ENCODE data around the gene EMILIN2. TPM values are rescaled to one million over a fixed set of nuclear protein-coding genes. Genes with fewer than 3 reads are reported as not detected.
"Not testable (repeated sequence)": the region's sequence is repeated elsewhere in the genome, so short reads cannot be mapped to it uniquely, and the experiment has no call there.

Gene EMILIN2
- total RNA-seq, 1 experiment from 2014 or later: 2.3 TPM

GRCh38 chr18:2848247-2849246, 1.7 kb downstream of the EMILIN2 start:
- H3K9me2 ChIP-seq (replicated peaks; ENCODE audit: insufficient read depth, low read length): no peaks in the 10 kb centered on the region
- peak overlapping the region; percentile 53 for H3K4me3 ChIP-seq (ENCODE audit: low read length)
- no peak overlapping the region for H3K27ac ChIP-seq (ENCODE audit: low read length)
- no peaks in the 10 kb centered on the region for H3K9me3 ChIP-seq (ENCODE audit: low read length)
- no peaks in the 10 kb centered on the region for H3K79me2 ChIP-seq (ENCODE audit: low read length)
- H3K4me2 ChIP-seq (ENCODE audit: low read depth, low read length, poor library complexity, severe bottlenecking): peak overlapping the region; percentile 70
- peak; percentile 53 for DNase-seq
- peaks cover 7% of the 10 kb centered on the region; the same call in 1 of the 2 replicates for H3K27me3 ChIP-seq (ENCODE audit: low read length)
- no peaks in the 10 kb centered on the region for H3K36me3 ChIP-seq (ENCODE audit: insufficient read depth, low read length)
- no peak overlapping the region for H3K9ac ChIP-seq (ENCODE audit: low read length)
- H3K4me1 ChIP-seq (ENCODE audit: low read length): peaks cover 38% of the 10 kb centered on the region
- H2AFZ ChIP-seq (ENCODE audit: low read length): no peak overlapping the region
- no peaks in the 10 kb centered on the region for H4K20me1 ChIP-seq (ENCODE audit: insufficient read depth, low read depth, low read length)

DNA sequence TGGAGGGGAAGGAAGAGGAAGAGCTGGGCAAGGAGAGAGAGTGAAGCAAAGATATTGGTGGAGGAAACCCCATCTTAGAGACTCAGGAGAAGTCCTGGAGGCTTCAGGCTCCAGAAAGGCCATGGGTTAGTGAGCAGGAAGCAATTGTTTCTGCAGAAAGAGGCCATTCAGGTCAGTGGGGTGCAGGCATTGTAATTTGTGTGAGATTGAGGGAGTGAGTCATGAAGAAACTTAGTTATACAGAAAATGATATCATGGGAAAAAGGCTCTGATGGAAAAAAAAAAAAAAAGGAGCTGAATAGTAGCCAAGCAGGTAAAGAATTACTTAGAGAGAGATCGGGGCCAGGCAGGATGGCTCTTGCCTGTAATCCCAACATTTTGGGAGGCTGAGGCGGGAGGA, 4.0 kb downstream of the EMILIN2 start:
- Histone ChIP-seq H3K27ac (ENCODE audit: low read length) (no peak overlapping the region), H3K4me2 (ENCODE audit: low read depth, low read length, poor library complexity, severe bottlenecking) (no peak overlapping the region), H3K4me3 (ENCODE audit: low read length) (no peak overlapping the region), H3K27me3 (ENCODE audit: low read length) (peaks cover 5% of the 10 kb centered on the region; the same call in 1 of the 2 replicates), H3K36me3 (ENCODE audit: insufficient read depth, low read length) (no peaks in the 10 kb centered on the region), H3K79me2 (ENCODE audit: low read length) (no peaks in the 10 kb centered on the region), H3K9me2 (replicated peaks; ENCODE audit: insufficient read depth, low read length) (no peaks in the 10 kb centered on the region), H3K9ac (ENCODE audit: low read length) (no peak overlapping the region), H3K4me1 (ENCODE audit: low read length) (peaks cover 27% of the 10 kb centered on the region), H2AFZ (ENCODE audit: low read length) (no peak overlapping the region), H4K20me1 (ENCODE audit: insufficient read depth, low read depth, low read length) (no peaks in the 10 kb centered on the region), H3K9me3 (ENCODE audit: low read length) (no peaks in the 10 kb centered on the region)
- DNase-seq: no peak

GRCh38 chr18:2851771-2852170, 5.0 kb downstream of the EMILIN2 start:
- no peak overlapping the region for H2AFZ ChIP-seq (ENCODE audit: low read length)
- no peaks in the 10 kb centered on the region for H3K79me2 ChIP-seq (ENCODE audit: low read length)
- DNase-seq: no peak
- H3K4me1 ChIP-seq (ENCODE audit: low read length): peaks cover 18% of the 10 kb centered on the region
- no peak overlapping the region for H3K27ac ChIP-seq (ENCODE audit: low read length)
- H4K20me1 ChIP-seq (ENCODE audit: insufficient read depth, low read depth, low read length): no peaks in the 10 kb centered on the region
- peaks cover 5% of the 10 kb centered on the region; the same call in 1 of the 2 replicates for H3K27me3 ChIP-seq (ENCODE audit: low read length)
- no peak overlapping the region for H3K9ac ChIP-seq (ENCODE audit: low read length)
- no peaks in the 10 kb centered on the region for H3K9me2 ChIP-seq (replicated peaks; ENCODE audit: insufficient read depth, low read length)
- H3K36me3 ChIP-seq (ENCODE audit: insufficient read depth, low read length): no peaks in the 10 kb centered on the region
- H3K4me3 ChIP-seq (ENCODE audit: low read length): no peak overlapping the region
- H3K9me3 ChIP-seq (ENCODE audit: low read length): no peaks in the 10 kb centered on the region
- H3K4me2 ChIP-seq (ENCODE audit: low read depth, low read length, poor library complexity, severe bottlenecking): no peak overlapping the region

DNA sequence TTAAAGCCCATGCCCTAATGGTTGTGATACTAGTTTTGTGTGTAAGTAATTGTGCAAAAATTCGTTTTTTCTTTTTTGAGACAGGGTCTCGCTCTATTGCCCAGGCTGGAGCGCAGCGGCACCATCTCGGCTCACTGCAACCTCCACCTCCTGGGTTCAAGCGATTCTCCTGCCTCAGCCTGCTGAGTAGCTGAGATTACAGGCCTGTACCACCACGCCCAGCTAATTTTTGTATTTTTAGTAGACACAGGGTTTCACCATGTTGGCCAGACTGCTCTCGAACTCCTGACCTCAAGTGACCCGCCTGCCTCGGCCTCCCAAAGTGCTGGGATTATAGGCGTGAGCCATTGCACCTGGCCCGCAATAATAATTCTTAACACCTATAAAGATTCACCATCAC, 5.7 kb downstream of the EMILIN2 start:
- not testable (repeated sequence) for H2AFZ ChIP-seq (ENCODE audit: low read length); H3K9me2 ChIP-seq (replicated peaks; ENCODE audit: insufficient read depth, low read length); H3K9ac ChIP-seq (ENCODE audit: low read length); H4K20me1 ChIP-seq (ENCODE audit: insufficient read depth, low read depth, low read length); H3K4me3 ChIP-seq (ENCODE audit: low read length); H3K27me3 ChIP-seq (ENCODE audit: low read length); DNase-seq; H3K36me3 ChIP-seq (ENCODE audit: insufficient read depth, low read length); H3K4me2 ChIP-seq (ENCODE audit: low read depth, low read length, poor library complexity, severe bottlenecking); H3K9me3 ChIP-seq (ENCODE audit: low read length); H3K27ac ChIP-seq (ENCODE audit: low read length); H3K79me2 ChIP-seq (ENCODE audit: low read length)
- H3K4me1 ChIP-seq (ENCODE audit: low read length): peaks cover 13% of the 10 kb centered on the region

DNA sequence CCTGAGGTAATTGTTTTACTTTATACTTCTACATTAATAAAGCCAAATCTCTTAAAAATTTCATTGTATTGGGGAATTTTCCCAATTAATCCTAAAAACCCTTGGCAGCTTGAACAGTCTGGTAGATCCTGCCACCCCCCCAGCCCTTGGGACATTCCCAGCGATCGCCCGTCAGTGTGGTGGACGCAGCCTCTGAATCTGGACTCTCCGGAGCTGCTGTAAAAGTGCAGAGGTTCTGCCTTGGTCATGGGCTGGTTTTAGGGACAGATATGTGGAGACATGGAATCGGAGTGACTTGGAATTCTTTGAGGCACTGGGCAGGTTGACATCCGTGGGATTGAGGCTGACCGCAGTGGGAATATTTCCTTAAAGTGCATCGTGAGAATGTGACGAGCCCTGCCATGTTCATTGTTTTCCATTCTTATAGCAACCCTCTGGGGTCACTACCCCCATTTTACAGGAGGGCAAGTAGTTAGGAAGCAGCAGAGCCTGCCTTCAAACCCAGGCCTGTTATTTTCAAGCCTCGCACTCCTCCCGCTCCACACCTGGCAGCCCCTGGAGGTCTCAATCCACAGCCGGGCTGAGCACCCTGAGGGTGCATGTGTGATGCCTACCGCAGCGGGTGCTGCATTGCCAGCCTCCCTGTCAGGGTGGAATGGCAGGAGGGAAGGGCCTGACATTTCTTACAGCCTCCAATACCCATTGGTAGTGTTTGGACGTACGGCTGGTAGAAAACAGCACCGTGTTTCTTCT, 6.5 kb downstream of the EMILIN2 start:
- Histone ChIP-seq H3K4me3 (ENCODE audit: low read length) (no peak overlapping the region), H2AFZ (ENCODE audit: low read length) (no peak overlapping the region), H3K9me3 (ENCODE audit: low read length) (no peaks in the 10 kb centered on the region), H4K20me1 (ENCODE audit: insufficient read depth, low read depth, low read length) (no peaks in the 10 kb centered on the region), H3K79me2 (ENCODE audit: low read length) (no peaks in the 10 kb centered on the region), H3K27ac (ENCODE audit: low read length) (no peak overlapping the region), H3K4me1 (ENCODE audit: low read length) (peaks cover 4% of the 10 kb centered on the region), H3K4me2 (ENCODE audit: low read depth, low read length, poor library complexity, severe bottlenecking) (no peak overlapping the region), H3K9ac (ENCODE audit: low read length) (no peak overlapping the region), H3K9me2 (replicated peaks; ENCODE audit: insufficient read depth, low read length) (no peaks in the 10 kb centered on the region), H3K36me3 (ENCODE audit: insufficient read depth, low read length) (no peaks in the 10 kb centered on the region), H3K27me3 (ENCODE audit: low read length) (peaks cover 5% of the 10 kb centered on the region; the same call in 1 of the 2 replicates)
- DNase-seq: no peak

DNA sequence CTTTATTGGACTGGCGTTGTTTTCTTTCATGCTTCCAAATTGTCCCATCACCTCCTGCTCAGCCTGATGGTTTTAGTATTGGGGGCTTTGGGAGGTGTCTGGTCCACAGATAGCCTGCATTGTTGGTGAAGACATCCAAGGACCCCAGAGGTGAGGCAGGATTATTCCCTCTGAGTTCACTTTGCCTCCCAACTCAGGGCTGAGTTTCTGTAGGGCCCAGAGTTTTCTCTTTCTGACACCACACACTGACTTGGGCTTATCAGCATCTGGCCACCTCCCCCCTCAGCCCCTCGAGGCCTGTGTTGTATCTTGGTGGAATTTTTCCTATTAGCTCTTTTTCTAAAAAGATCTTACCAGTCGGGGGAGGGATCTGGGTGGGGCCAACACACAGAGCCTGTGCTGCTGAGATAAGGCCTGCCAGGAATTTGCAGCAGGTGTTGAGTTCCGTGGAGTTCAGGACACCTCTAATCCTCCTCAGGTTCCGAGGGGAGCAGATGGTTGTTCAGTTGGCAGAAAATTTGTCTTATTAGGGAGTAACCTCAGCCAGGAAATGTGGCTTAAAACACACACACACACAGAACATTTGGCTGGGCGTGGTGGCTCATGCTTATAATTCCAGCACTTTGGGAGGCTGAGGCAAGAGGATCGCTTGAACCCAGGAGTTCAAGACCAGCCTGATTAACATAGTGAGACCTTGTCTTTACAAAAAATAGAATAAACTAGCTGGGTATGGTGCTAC, 7.3 kb downstream of the EMILIN2 start:
- no peak overlapping the region for H3K27ac ChIP-seq (ENCODE audit: low read length)
- no peaks in the 10 kb centered on the region for H3K9me3 ChIP-seq (ENCODE audit: low read length)
- no peaks in the 10 kb centered on the region for H3K27me3 ChIP-seq (ENCODE audit: low read length)
- H3K9me2 ChIP-seq (replicated peaks; ENCODE audit: insufficient read depth, low read length): no peaks in the 10 kb centered on the region
- DNase-seq: no peak
- H3K4me1 ChIP-seq (ENCODE audit: low read length): no peaks in the 10 kb centered on the region
- H3K4me3 ChIP-seq (ENCODE audit: low read length): no peak overlapping the region
- no peaks in the 10 kb centered on the region for H3K79me2 ChIP-seq (ENCODE audit: low read length)
- H4K20me1 ChIP-seq (ENCODE audit: insufficient read depth, low read depth, low read length): no peaks in the 10 kb centered on the region
- no peak overlapping the region for H3K4me2 ChIP-seq (ENCODE audit: low read depth, low read length, poor library complexity, severe bottlenecking)
- H2AFZ ChIP-seq (ENCODE audit: low read length): no peak overlapping the region
- no peak overlapping the region for H3K9ac ChIP-seq (ENCODE audit: low read length)
- H3K36me3 ChIP-seq (ENCODE audit: insufficient read depth, low read length): no peaks in the 10 kb centered on the region

- no peaks in the 10 kb centered on the region for H3K4me1 ChIP-seq (ENCODE audit: low read length)
- H3K9me3 ChIP-seq (ENCODE audit: low read length): no peaks in the 10 kb centered on the region
- H3K4me3 ChIP-seq (ENCODE audit: low read length): no peak overlapping the region
- no peak overlapping the region for H3K4me2 ChIP-seq (ENCODE audit: low read depth, low read length, poor library complexity, severe bottlenecking)
- no peak overlapping the region for H3K27ac ChIP-seq (ENCODE audit: low read length)
- H3K9me2 ChIP-seq (replicated peaks; ENCODE audit: insufficient read depth, low read length): no peaks in the 10 kb centered on the region
- no peaks in the 10 kb centered on the region for H3K36me3 ChIP-seq (ENCODE audit: insufficient read depth, low read length)
- no peaks in the 10 kb centered on the region for H3K27me3 ChIP-seq (ENCODE audit: low read length)
- no peaks in the 10 kb centered on the region for H3K79me2 ChIP-seq (ENCODE audit: low read length)
- H3K9ac ChIP-seq (ENCODE audit: low read length): no peak overlapping the region
- no peak overlapping the region for H2AFZ ChIP-seq (ENCODE audit: low read length)
- no peaks in the 10 kb centered on the region for H4K20me1 ChIP-seq (ENCODE audit: insufficient read depth, low read depth, low read length)
- no peak for DNase-seq
Observed at GRCh38 chr18:2854875-2855274, 8.1 kb downstream of the EMILIN2 start.

All from Karpas-422 (cell line).